Testis (tissue), 3 donors: ENCODE data around the gene ARID4B. TPM values are rescaled to one million over a fixed set of nuclear protein-coding genes. Genes with fewer than 3 reads are reported as not detected.
"Not testable (repeated sequence)": the region's sequence is repeated elsewhere in the genome, so short reads cannot be mapped to it uniquely, and the experiment has no call there.

Source experiments
- DNase-seq: peaks from one replicate; pipeline ENCODE4 v3.0.0-alpha.2; 2019
- H3K27ac ChIP-seq, 2 donors: fragments of 200-600 bp; sonication (generic); one replicate each; pipeline ENCODE4 v1.5.1; 2019
- H3K27me3 ChIP-seq: fragments of 200-600 bp; sonication (generic); one replicate; pipeline ENCODE4 v1.5.1; 2019
- H3K36me3 ChIP-seq: fragments of 200-600 bp; sonication (generic); one replicate; pipeline ENCODE4 v1.5.1; 2017; ENCODE audit warnings: low read depth; ENCODE audit errors: missing control alignments
- H3K4me1 ChIP-seq: fragments of 200-600 bp; sonication (generic); one replicate; pipeline ENCODE4 v1.5.1; 2019
- H3K4me3 ChIP-seq, 2 donors: fragments of 200-600 bp; sonication (generic); one replicate each; pipeline ENCODE4 v1.5.1; 2017 to 2019
- H3K9me3 ChIP-seq: fragments of 200-600 bp; sonication (generic); one replicate; pipeline ENCODE4 v1.5.1; 2017
- CTCF ChIP-seq, 3 experiments: fragments of 450-650 bp in 2 of 3; fragments of 200-600 bp in 1 of 3; sonication (generic) in 1 of 3; IDR thresholded peaks; one replicate each; pipeline ENCODE4 v1.5.1; 2016 to 2019; ENCODE audit warnings: antibody characterized with exemption in 3 of 3, mild to moderate bottlenecking in 2 of 3, moderate library complexity in 1 of 3
- POLR2A ChIP-seq: fragments of 450-650 bp; IDR thresholded peaks from one replicate; pipeline ENCODE4 v1.6.1; 2017; ENCODE audit warnings: antibody characterized with exemption, mild to moderate bottlenecking, moderate library complexity
- WGBS, 2 donors: methylation state at CpG; one replicate each; pipeline ENCODE4 v1.1.5; 2018; 5-methylcytosine and 5-hydroxymethylcytosine counted together
- intact Hi-C: fragments of 100-400 bp; cut with DNase I; formaldehyde crosslinking; loops from one replicate; pipeline ENCODE4 v1.15.1; 2023; ENCODE audit warnings: low total_unique reads
- polyA plus RNA-seq: library from polyadenylated mRNA; stranded (reverse); fragments of 350-450 nt; fragmentation: Illumina TruSeq; extraction: RNeasy Lipid Tissue Mini Kit (QIAGEN cat#74804); gene quantifications from one replicate; pipeline ENCODE4 v1.2.3, GENCODE V29; 2014; ENCODE audit warnings: low read depth, low replicate concordance; ENCODE audit not compliant: insufficient read depth
- total RNA-seq, 2 donors: library from RNA; depleted of rRNA; stranded (reverse); fragments of >200 nt; gene quantifications; one replicate each; pipeline ENCODE4 v1.2.3, GENCODE V29; 2016

ARID4B gene
- total and polyA plus RNA-seq, 3 donors from 2014 or later: 11.6 to 72.4 (median 60.0) TPM

GRCh38 chr1:235225299-235225698 lies 102.7 kb downstream of the ARID4B start:
- Histone ChIP-seq H3K27ac (no peak overlapping the region), H3K9me3 (no peaks in the 10 kb centered on the region), H3K27me3 (no peaks in the 10 kb centered on the region), H3K4me3 (no peak overlapping the region), H3K4me1 (no peaks in the 10 kb centered on the region), H3K36me3 (no peaks in the 10 kb centered on the region)
- intact Hi-C loops: no loop called here
- no peak for DNase-seq
- TF ChIP-seq CTCF (IDR thresholded peaks at IDR 0.05): no peak
- no peak for TF ChIP-seq POLR2A

GRCh38 chr1:235221653-235222375 lies 106.2 kb downstream of the ARID4B start:
- Histone ChIP-seq H3K36me3 (no peaks in the 10 kb centered on the region), H3K27ac (no peak overlapping the region), H3K9me3 (no peaks in the 10 kb centered on the region), H3K4me3 (no peak overlapping the region), H3K4me1 (no peaks in the 10 kb centered on the region), H3K27me3 (no peaks in the 10 kb centered on the region)
- DNase-seq: no peak
- no peak for TF ChIP-seq CTCF (IDR thresholded peaks at IDR 0.05)
- no peak for TF ChIP-seq POLR2A
- 91 to 99% methylated on average over 3 of the region's 3 CpGs for WGBS, 2 donors
- intact Hi-C loops: no loop called here

GRCh38 chr1:235215453-235215852 lies 112.5 kb downstream of the ARID4B start:
- H3K4me1 ChIP-seq: no peaks in the 10 kb centered on the region
- no peak for DNase-seq
- H3K9me3 ChIP-seq: no peaks in the 10 kb centered on the region
- WGBS, 2 donors: 93 to 100% methylated on average over 1 of the region's 1 CpG
- H3K27ac ChIP-seq: no peak overlapping the region
- H3K27me3 ChIP-seq: no peaks in the 10 kb centered on the region
- no peak overlapping the region for H3K4me3 ChIP-seq
- intact Hi-C loops: no loop called here
- H3K36me3 ChIP-seq: no peaks in the 10 kb centered on the region
- no peak for TF ChIP-seq CTCF (IDR thresholded peaks at IDR 0.05)
- TF ChIP-seq POLR2A: no peak

- WGBS, 2 donors: 100% methylated on average over 2 of the region's 2 CpGs
- H3K36me3 ChIP-seq: not testable (repeated sequence)
These were observed 113.0 kb downstream of the ARID4B start for GRCh38 chr1:235214962-235215361.

GRCh38 chr1:235213752-235214151 lies 114.2 kb downstream of the ARID4B start:
- H3K36me3 ChIP-seq: no peaks in the 10 kb centered on the region
- intact Hi-C loops: no loop called here
- no peaks in the 10 kb centered on the region for H3K9me3 ChIP-seq
- TF ChIP-seq POLR2A (no peak), CTCF (IDR thresholded peaks at IDR 0.05) (no peak)
- WGBS, 2 donors: 87 to 94% methylated on average over 6 of the region's 6 CpGs
- DNase-seq: no peak
- no peaks in the 10 kb centered on the region for H3K4me1 ChIP-seq
- H3K27me3 ChIP-seq: no peaks in the 10 kb centered on the region
- H3K4me3 ChIP-seq: no peak overlapping the region
- H3K27ac ChIP-seq: no peak overlapping the region

More at GRCh38 chr1:235214962-235215361, 113.0 kb downstream of the ARID4B start:
- H3K27ac ChIP-seq, DNase-seq, H3K9me3 ChIP-seq, H3K4me3 ChIP-seq, intact Hi-C loops, H3K4me1 ChIP-seq, H3K27me3 ChIP-seq: not testable (repeated sequence)
